Measurements from ENCODE around the gene PAIP2.
"Not testable (repeated sequence)": the region's sequence is repeated elsewhere in the genome, so short reads cannot be mapped to it uniquely, and the experiment has no call there.

Gene PAIP2

GRCh38 chr5:139381837-139382761, 40.4 kb downstream of the PAIP2 start:
- H3K36me3 ChIP-seq (ENCODE audit: control insufficient read depth, insufficient read depth, low read length, severe bottlenecking) = no peaks in the 10 kb centered on the region
- DNase-seq (ENCODE audit: low read depth) = no peak
- no peak overlapping the region for H3K9ac ChIP-seq (ENCODE audit: low read length)
- H3K4me1 ChIP-seq (ENCODE audit: control insufficient read depth, insufficient read depth, low read length) = peaks cover 32% of the 10 kb centered on the region
- H3K9me3 ChIP-seq (ENCODE audit: control insufficient read depth, low read length) = no peaks in the 10 kb centered on the region
- H3K4me3 ChIP-seq (ENCODE audit: low read length) = no peak overlapping the region
- no peaks in the 10 kb centered on the region for H3K27me3 ChIP-seq (replicated peaks; ENCODE audit: control insufficient read depth, insufficient read depth, low read length)

- Histone ChIP-seq H3K9me3 (ENCODE audit: control insufficient read depth, low read length) (no peaks in the 10 kb centered on the region), H3K4me1 (ENCODE audit: control insufficient read depth, insufficient read depth, low read length) (peaks cover 32% of the 10 kb centered on the region), H3K4me3 (ENCODE audit: low read length) (no peak overlapping the region), H3K27me3 (replicated peaks; ENCODE audit: control insufficient read depth, insufficient read depth, low read length) (no peaks in the 10 kb centered on the region), H3K36me3 (ENCODE audit: control insufficient read depth, insufficient read depth, low read length, severe bottlenecking) (no peaks in the 10 kb centered on the region), H3K9ac (ENCODE audit: low read length) (no peak overlapping the region)
- no peak for DNase-seq (ENCODE audit: low read depth)
These were observed 41.2 kb downstream of the PAIP2 start for GRCh38 chr5:139382807-139383206.

- no peaks in the 10 kb centered on the region for H3K36me3 ChIP-seq (ENCODE audit: control insufficient read depth, insufficient read depth, low read length, severe bottlenecking)
- peaks cover 32% of the 10 kb centered on the region for H3K4me1 ChIP-seq (ENCODE audit: control insufficient read depth, insufficient read depth, low read length)
- no peak within 1 kb of the TSS for H3K4me3 ChIP-seq (ENCODE audit: low read length)
- no peak within 1 kb of the TSS for H3K9ac ChIP-seq (ENCODE audit: low read length)
- peak; percentile 83 for DNase-seq (ENCODE audit: low read depth)
- no peaks in the 10 kb centered on the region for H3K9me3 ChIP-seq (ENCODE audit: control insufficient read depth, low read length)
- no peaks in the 10 kb centered on the region for H3K27me3 ChIP-seq (replicated peaks; ENCODE audit: control insufficient read depth, insufficient read depth, low read length)
These were observed 41.8 kb downstream of the PAIP2 start, which contains the start of gene SLC23A1 for GRCh38 chr5:139383275-139383992. Gene SLC23A1, minus strand, starts transcription at chr5:139383297. Its CDS starts 44 bp downstream, at chr5:139383253.

- H3K4me1 ChIP-seq (ENCODE audit: control insufficient read depth, insufficient read depth, low read length) = peaks cover 32% of the 10 kb centered on the region
- H3K27me3 ChIP-seq (replicated peaks; ENCODE audit: control insufficient read depth, insufficient read depth, low read length) = no peaks in the 10 kb centered on the region
- H3K4me3 ChIP-seq (ENCODE audit: low read length) = no peak overlapping the region
- DNase-seq (ENCODE audit: low read depth) = no peak
- H3K9me3 ChIP-seq (ENCODE audit: control insufficient read depth, low read length) = no peaks in the 10 kb centered on the region
- no peak overlapping the region for H3K9ac ChIP-seq (ENCODE audit: low read length)
- no peaks in the 10 kb centered on the region for H3K36me3 ChIP-seq (ENCODE audit: control insufficient read depth, insufficient read depth, low read length, severe bottlenecking)
These were observed 42.4 kb downstream of the PAIP2 start for GRCh38 chr5:139383993-139384590.

- DNase-seq (ENCODE audit: low read depth) = no peak
- H3K27me3 ChIP-seq (replicated peaks; ENCODE audit: control insufficient read depth, insufficient read depth, low read length) = no peaks in the 10 kb centered on the region
- no peaks in the 10 kb centered on the region for H3K36me3 ChIP-seq (ENCODE audit: control insufficient read depth, insufficient read depth, low read length, severe bottlenecking)
- peaks cover 32% of the 10 kb centered on the region for H3K4me1 ChIP-seq (ENCODE audit: control insufficient read depth, insufficient read depth, low read length)
- H3K9ac ChIP-seq (ENCODE audit: low read length) = peak overlapping the region; percentile 58
- peak overlapping the region; percentile 59 for H3K4me3 ChIP-seq (ENCODE audit: low read length)
- no peaks in the 10 kb centered on the region for H3K9me3 ChIP-seq (ENCODE audit: control insufficient read depth, low read length)
These were observed 43.0 kb downstream of the PAIP2 start for GRCh38 chr5:139384591-139385051.

GRCh38 chr5:139385061-139386049, 43.7 kb downstream of the PAIP2 start:
- Histone ChIP-seq H3K9me3 (ENCODE audit: control insufficient read depth, low read length) (no peaks in the 10 kb centered on the region), H3K4me1 (ENCODE audit: control insufficient read depth, insufficient read depth, low read length) (peaks cover 32% of the 10 kb centered on the region), H3K27me3 (replicated peaks; ENCODE audit: control insufficient read depth, insufficient read depth, low read length) (no peaks in the 10 kb centered on the region), H3K9ac (ENCODE audit: low read length) (peak overlapping the region; percentile 58), H3K36me3 (ENCODE audit: control insufficient read depth, insufficient read depth, low read length, severe bottlenecking) (no peaks in the 10 kb centered on the region), H3K4me3 (ENCODE audit: low read length) (peak overlapping the region; percentile 59)
- DNase-seq (ENCODE audit: low read depth) = peak; percentile 43

GRCh38 chr5:139386050-139386438, 44.4 kb downstream of the PAIP2 start:
- no peak overlapping the region for H3K9ac ChIP-seq (ENCODE audit: low read length)
- no peaks in the 10 kb centered on the region for H3K9me3 ChIP-seq (ENCODE audit: control insufficient read depth, low read length)
- no peak overlapping the region for H3K4me3 ChIP-seq (ENCODE audit: low read length)
- no peaks in the 10 kb centered on the region for H3K27me3 ChIP-seq (replicated peaks; ENCODE audit: control insufficient read depth, insufficient read depth, low read length)
- no peaks in the 10 kb centered on the region for H3K36me3 ChIP-seq (ENCODE audit: control insufficient read depth, insufficient read depth, low read length, severe bottlenecking)
- no peak for DNase-seq (ENCODE audit: low read depth)
- H3K4me1 ChIP-seq (ENCODE audit: control insufficient read depth, insufficient read depth, low read length) = peaks cover 33% of the 10 kb centered on the region

GRCh38 chr5:139386956-139387355, 45.3 kb downstream of the PAIP2 start:
- H3K36me3 ChIP-seq (ENCODE audit: control insufficient read depth, insufficient read depth, low read length, severe bottlenecking); H3K9ac ChIP-seq (ENCODE audit: low read length); DNase-seq (ENCODE audit: low read depth); H3K27me3 ChIP-seq (replicated peaks; ENCODE audit: control insufficient read depth, insufficient read depth, low read length); H3K4me3 ChIP-seq (ENCODE audit: low read length); H3K9me3 ChIP-seq (ENCODE audit: control insufficient read depth, low read length): not testable (repeated sequence)
- H3K4me1 ChIP-seq (ENCODE audit: control insufficient read depth, insufficient read depth, low read length) = peaks cover 39% of the 10 kb centered on the region

- Histone ChIP-seq H3K9me3 (ENCODE audit: control insufficient read depth, low read length) (no peaks in the 10 kb centered on the region), H3K4me3 (ENCODE audit: low read length) (no peak overlapping the region), H3K4me1 (ENCODE audit: control insufficient read depth, insufficient read depth, low read length) (peaks cover 37% of the 10 kb centered on the region), H3K27me3 (replicated peaks; ENCODE audit: control insufficient read depth, insufficient read depth, low read length) (no peaks in the 10 kb centered on the region), H3K36me3 (ENCODE audit: control insufficient read depth, insufficient read depth, low read length, severe bottlenecking) (no peaks in the 10 kb centered on the region), H3K9ac (ENCODE audit: low read length) (no peak overlapping the region)
- no peak for DNase-seq (ENCODE audit: low read depth)
These were observed 46.0 kb downstream of the PAIP2 start for GRCh38 chr5:139387611-139388197.

- peak; percentile 30 for DNase-seq (ENCODE audit: low read depth)
- no peak overlapping the region for H3K4me3 ChIP-seq (ENCODE audit: low read length)
These were observed 46.7 kb downstream of the PAIP2 start for GRCh38 chr5:139388198-139388821.

More at GRCh38 chr5:139388198-139388821, 46.7 kb downstream of the PAIP2 start:
- Histone ChIP-seq H3K9ac (ENCODE audit: low read length) (no peak overlapping the region), H3K27me3 (replicated peaks; ENCODE audit: control insufficient read depth, insufficient read depth, low read length) (peaks cover 5% of the 10 kb centered on the region), H3K4me1 (ENCODE audit: control insufficient read depth, insufficient read depth, low read length) (peaks cover 37% of the 10 kb centered on the region), H3K9me3 (ENCODE audit: control insufficient read depth, low read length) (no peaks in the 10 kb centered on the region), H3K36me3 (ENCODE audit: control insufficient read depth, insufficient read depth, low read length, severe bottlenecking) (no peaks in the 10 kb centered on the region)

All from adipocyte (in vitro differentiated cells).